Measurements from ENCODE around the gene POLR2F. TPM values are rescaled to one million over a fixed set of nuclear protein-coding genes. Genes with fewer than 3 reads are reported as not detected.
A peak's percentile ranks its signal among the peaks of the same experiment; 100 is the strongest.

The POLR2F gene
- polyA plus RNA-seq, 1 of the 3 experiments (the other 2 are of a cell fraction): 255 TPM

DNA sequence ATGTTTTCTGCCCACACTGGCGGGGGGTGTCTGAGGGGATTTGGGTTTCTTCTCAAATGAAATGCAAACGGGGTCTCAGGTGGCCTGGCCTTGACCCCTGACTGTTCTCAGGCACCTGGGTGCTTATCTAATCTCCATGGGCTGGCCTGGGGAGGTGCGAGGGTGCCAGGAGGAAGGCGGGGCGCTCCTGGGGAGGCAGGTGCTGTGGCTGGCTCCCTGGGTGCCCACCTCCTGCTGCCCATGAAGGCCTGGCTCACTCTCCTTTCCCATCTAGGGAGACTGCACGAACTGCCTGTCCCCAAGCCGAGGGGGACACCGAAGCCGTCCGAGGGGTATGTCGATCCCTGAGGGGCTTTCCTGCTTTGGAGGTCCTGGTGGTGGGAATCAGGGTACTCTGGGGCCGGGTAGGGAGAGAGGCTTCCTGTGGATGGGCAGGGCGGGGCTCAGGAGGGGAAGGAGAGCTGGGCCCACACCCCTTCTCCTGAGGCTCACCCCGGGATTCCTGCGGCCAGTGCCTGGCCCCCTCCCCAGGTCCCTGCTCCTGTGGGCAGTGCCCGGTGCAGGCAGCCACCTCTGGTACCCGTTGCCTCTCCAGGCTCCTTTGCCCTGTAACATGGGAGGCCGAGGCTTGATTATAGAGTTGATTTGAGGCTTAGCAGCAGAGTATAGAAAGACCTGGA, 29.0 kb upstream of the POLR2F start:
- POLR2A ChIA-PET: no interaction called here

DNA sequence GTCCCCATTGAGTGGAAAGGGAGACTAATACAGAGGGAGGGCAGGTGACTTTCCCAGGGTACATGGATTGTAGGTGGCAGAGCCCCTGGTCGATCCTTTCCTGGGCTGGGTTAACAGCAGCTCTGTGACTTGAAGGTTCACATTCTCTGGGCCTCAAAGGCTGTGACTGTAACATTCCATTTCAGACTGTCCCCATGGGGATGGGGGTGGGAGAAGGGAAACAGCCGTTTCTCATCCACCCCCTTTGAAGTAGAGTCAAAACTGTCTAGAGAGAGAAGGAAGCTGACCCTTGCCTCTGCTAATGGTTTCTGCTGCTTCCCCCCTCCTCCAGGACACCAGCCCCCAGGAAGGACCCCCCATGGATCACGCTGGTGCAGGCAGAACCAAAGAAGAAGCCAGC, 28.2 kb upstream of the POLR2F start:
- H3K36me3 ChIP-seq (replicated peaks in 1 of 2; ENCODE audit: control insufficient read depth in 1 of 2, insufficient read depth in 2 of 2, low read length in 1 of 2): peaks cover 19 to 34% of the 10 kb centered on the region in 2 experiments
- H3K4me1 ChIP-seq (ENCODE audit: control insufficient read depth in 1 of 2, insufficient read depth in 2 of 2, low read depth in 1 of 2, low read length in 1 of 2): no peaks in the 10 kb centered on the region
- no peaks in the 10 kb centered on the region; the same call in 1 of the 2 replicates for H3K79me2 ChIP-seq (ENCODE audit: insufficient read depth)
- CTCF ChIA-PET: interaction anchor here (3.1 kb wide), 1 partner anchor 8 kb away, joined by 10 read pairs; no protein-coding TSS in a partner anchor
- no peak overlapping the region for H2AFZ ChIP-seq (ENCODE audit: low read depth)
- POLR2A ChIA-PET: no interaction called here
- DNase-seq: peak; percentile 17
- H3K27ac ChIP-seq (ENCODE audit: low read depth in 2 of 2, low read length in 1 of 2): no peak overlapping the region
- H3K9me3 ChIP-seq: no peaks in the 10 kb centered on the region
- no peak overlapping the region for H3K9ac ChIP-seq
- H3K27me3 ChIP-seq (ENCODE audit: insufficient read depth): no peaks in the 10 kb centered on the region
- WGBS (ENCODE audit: low lambda C conversion rate): 71% methylated on average over 1 of the region's 3 CpGs
- H3K9me2 ChIP-seq: no peaks in the 10 kb centered on the region
- peaks cover 3% of the 10 kb centered on the region for H3F3A ChIP-seq (replicated peaks; ENCODE audit: insufficient read depth)
- no peak overlapping the region for H3K4me2 ChIP-seq
- peaks cover 2% of the 10 kb centered on the region; the same call in 1 of the 2 replicates for H4K20me1 ChIP-seq (ENCODE audit: insufficient read depth)
- no peak overlapping the region for H3K4me3 ChIP-seq (ENCODE audit: low read depth in 2 of 2, low read length in 1 of 2)
- TF ChIP-seq SMC3 (IDR thresholded peaks at IDR 0.05; ENCODE audit: low read depth, low read length) (no peak), GABPA (IDR thresholded peaks at IDR 0.05; ENCODE audit: low read depth) (no peak), CHD2 (IDR thresholded peaks at IDR 0.05; ENCODE audit: low read length, partially characterized antibody) (no peak), EP300 (IDR thresholded peaks at IDR 0.05; ENCODE audit: borderline replicate concordance in 1 of 2, low read depth in 1 of 2, low read length in 1 of 2) (no peak), RFX5 (IDR thresholded peaks at IDR 0.05; ENCODE audit: low read length) (no peak), FOXM1 (IDR thresholded peaks at IDR 0.05; ENCODE audit: low read depth) (no peak), JUND (IDR thresholded peaks at IDR 0.05) (no peak), MEF2A (IDR thresholded peaks at IDR 0.05; ENCODE audit: borderline replicate concordance, low read depth) (no peak), RXRA (IDR thresholded peaks at IDR 0.05; ENCODE audit: borderline replicate concordance, low read depth) (no peak), NRF1 (IDR thresholded peaks at IDR 0.05; ENCODE audit: low read depth, low read length) (no peak), RCOR1 (IDR thresholded peaks at IDR 0.05; ENCODE audit: low read length) (no peak)
- TF ChIP-seq, protein P1, sequence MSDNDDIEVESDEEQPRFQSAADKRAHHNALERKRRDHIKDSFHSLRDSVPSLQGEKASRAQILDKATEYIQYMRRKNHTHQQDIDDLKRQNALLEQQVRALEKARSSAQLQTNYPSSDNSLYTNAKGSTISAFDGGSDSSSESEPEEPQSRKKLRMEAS (IDR thresholded peaks at IDR 0.05; ENCODE audit: low read depth): no peak
- TF ChIP-seq, protein P2, sequence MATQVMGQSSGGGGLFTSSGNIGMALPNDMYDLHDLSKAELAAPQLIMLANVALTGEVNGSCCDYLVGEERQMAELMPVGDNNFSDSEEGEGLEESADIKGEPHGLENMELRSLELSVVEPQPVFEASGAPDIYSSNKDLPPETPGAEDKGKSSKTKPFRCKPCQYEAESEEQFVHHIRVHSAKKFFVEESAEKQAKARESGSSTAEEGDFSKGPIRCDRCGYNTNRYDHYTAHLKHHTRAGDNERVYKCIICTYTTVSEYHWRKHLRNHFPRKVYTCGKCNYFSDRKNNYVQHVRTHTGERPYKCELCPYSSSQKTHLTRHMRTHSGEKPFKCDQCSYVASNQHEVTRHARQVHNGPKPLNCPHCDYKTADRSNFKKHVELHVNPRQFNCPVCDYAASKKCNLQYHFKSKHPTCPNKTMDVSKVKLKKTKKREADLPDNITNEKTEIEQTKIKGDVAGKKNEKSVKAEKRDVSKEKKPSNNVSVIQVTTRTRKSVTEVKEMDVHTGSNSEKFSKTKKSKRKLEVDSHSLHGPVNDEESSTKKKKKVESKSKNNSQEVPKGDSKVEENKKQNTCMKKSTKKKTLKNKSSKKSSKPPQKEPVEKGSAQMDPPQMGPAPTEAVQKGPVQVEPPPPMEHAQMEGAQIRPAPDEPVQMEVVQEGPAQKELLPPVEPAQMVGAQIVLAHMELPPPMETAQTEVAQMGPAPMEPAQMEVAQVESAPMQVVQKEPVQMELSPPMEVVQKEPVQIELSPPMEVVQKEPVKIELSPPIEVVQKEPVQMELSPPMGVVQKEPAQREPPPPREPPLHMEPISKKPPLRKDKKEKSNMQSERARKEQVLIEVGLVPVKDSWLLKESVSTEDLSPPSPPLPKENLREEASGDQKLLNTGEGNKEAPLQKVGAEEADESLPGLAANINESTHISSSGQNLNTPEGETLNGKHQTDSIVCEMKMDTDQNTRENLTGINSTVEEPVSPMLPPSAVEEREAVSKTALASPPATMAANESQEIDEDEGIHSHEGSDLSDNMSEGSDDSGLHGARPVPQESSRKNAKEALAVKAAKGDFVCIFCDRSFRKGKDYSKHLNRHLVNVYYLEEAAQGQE (IDR thresholded peaks at IDR 0.05; ENCODE audit: low read depth, low read length): no peak

More for the DNA sequence above, 29.0 kb upstream of the POLR2F start:
- DNase-seq: peak; percentile 21
- H3K9ac ChIP-seq: no peak overlapping the region
- 94% methylated on average over 11 of the region's 18 CpGs for WGBS (ENCODE audit: low lambda C conversion rate)
- no peaks in the 10 kb centered on the region for H3K27me3 ChIP-seq (ENCODE audit: insufficient read depth)
- peaks cover 27 to 36% of the 10 kb centered on the region in 2 experiments for H3K36me3 ChIP-seq (replicated peaks in 1 of 2; ENCODE audit: control insufficient read depth in 1 of 2, insufficient read depth in 2 of 2, low read length in 1 of 2)
- H3K79me2 ChIP-seq (ENCODE audit: insufficient read depth): no peaks in the 10 kb centered on the region; the same call in 1 of the 2 replicates
- H3K4me2 ChIP-seq: no peak overlapping the region
- no peaks in the 10 kb centered on the region for H3K9me3 ChIP-seq
- TF ChIP-seq, protein P3, sequence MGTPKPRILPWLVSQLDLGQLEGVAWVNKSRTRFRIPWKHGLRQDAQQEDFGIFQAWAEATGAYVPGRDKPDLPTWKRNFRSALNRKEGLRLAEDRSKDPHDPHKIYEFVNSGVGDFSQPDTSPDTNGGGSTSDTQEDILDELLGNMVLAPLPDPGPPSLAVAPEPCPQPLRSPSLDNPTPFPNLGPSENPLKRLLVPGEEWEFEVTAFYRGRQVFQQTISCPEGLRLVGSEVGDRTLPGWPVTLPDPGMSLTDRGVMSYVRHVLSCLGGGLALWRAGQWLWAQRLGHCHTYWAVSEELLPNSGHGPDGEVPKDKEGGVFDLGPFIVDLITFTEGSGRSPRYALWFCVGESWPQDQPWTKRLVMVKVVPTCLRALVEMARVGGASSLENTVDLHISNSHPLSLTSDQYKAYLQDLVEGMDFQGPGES (IDR thresholded peaks at IDR 0.05; ENCODE audit: low read depth, low read length): no peak
- TF ChIP-seq FOSL2 (IDR thresholded peaks at IDR 0.05; ENCODE audit: borderline replicate concordance, low read depth): no peak
- no peak for TF ChIP-seq RXRA (IDR thresholded peaks at IDR 0.05; ENCODE audit: borderline replicate concordance, low read depth)
- TF ChIP-seq, protein P4, sequence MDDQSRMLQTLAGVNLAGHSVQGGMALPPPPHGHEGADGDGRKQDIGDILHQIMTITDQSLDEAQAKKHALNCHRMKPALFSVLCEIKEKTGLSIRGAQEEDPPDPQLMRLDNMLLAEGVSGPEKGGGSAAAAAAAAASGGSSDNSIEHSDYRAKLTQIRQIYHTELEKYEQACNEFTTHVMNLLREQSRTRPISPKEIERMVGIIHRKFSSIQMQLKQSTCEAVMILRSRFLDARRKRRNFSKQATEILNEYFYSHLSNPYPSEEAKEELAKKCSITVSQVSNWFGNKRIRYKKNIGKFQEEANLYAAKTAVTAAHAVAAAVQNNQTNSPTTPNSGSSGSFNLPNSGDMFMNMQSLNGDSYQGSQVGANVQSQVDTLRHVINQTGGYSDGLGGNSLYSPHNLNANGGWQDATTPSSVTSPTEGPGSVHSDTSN (IDR thresholded peaks at IDR 0.05): no peak
- no peak for TF ChIP-seq ELF1 (IDR thresholded peaks at IDR 0.05)
- TF ChIP-seq GABPA (IDR thresholded peaks at IDR 0.05; ENCODE audit: low read depth): no peak
- no peak for TF ChIP-seq EZH2phosphoT487 (IDR thresholded peaks at IDR 0.05; ENCODE audit: borderline replicate concordance, low read depth)
- no peak for TF ChIP-seq JUND (IDR thresholded peaks at IDR 0.05)
- TF ChIP-seq, protein P5, sequence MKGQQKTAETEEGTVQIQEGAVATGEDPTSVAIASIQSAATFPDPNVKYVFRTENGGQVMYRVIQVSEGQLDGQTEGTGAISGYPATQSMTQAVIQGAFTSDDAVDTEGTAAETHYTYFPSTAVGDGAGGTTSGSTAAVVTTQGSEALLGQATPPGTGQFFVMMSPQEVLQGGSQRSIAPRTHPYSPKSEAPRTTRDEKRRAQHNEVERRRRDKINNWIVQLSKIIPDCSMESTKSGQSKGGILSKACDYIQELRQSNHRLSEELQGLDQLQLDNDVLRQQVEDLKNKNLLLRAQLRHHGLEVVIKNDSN (IDR thresholded peaks at IDR 0.05; ENCODE audit: borderline replicate concordance, low read depth): no peak
- no peak for TF ChIP-seq POLR2AphosphoS5 (IDR thresholded peaks at IDR 0.05; ENCODE audit: low read depth, low read length)
- no peak for TF ChIP-seq TEAD4 (IDR thresholded peaks at IDR 0.05; ENCODE audit: borderline replicate concordance, insufficient read depth)
- TF ChIP-seq TAF1 (IDR thresholded peaks at IDR 0.05; ENCODE audit: borderline replicate concordance, low read depth, low read length): no peak
- H3F3A ChIP-seq (replicated peaks; ENCODE audit: insufficient read depth): peaks cover 5% of the 10 kb centered on the region
- no peaks in the 10 kb centered on the region for H3K9me2 ChIP-seq
- no peak overlapping the region for H3K4me3 ChIP-seq (ENCODE audit: low read depth in 2 of 2, low read length in 1 of 2)
- CTCF ChIA-PET: interaction anchor here (3.1 kb wide), 1 partner anchor 9 kb away, joined by 10 read pairs; no protein-coding TSS in a partner anchor
- H3K27ac ChIP-seq (ENCODE audit: low read depth in 2 of 2, low read length in 1 of 2): no peak overlapping the region
- H2AFZ ChIP-seq (ENCODE audit: low read depth): no peak overlapping the region
- no peaks in the 10 kb centered on the region for H3K4me1 ChIP-seq (ENCODE audit: control insufficient read depth in 1 of 2, insufficient read depth in 2 of 2, low read depth in 1 of 2, low read length in 1 of 2)
- H4K20me1 ChIP-seq (ENCODE audit: insufficient read depth): no peaks in the 10 kb centered on the region
